NCI-H1694 (cell line): ENCODE results near the gene GCFC2.

Experiments used
- DNase-seq: peaks from one replicate; lab custom pipeline; 2025; lab: John Stamatoyannopoulos, UW

Gene GCFC2

GRCh38 chr2:75627902-75628504 lies 82.7 kb downstream of the GCFC2 start:
- DNase-seq: peak; percentile 71

GRCh38 chr2:75622929-75623328 lies 87.8 kb downstream of the GCFC2 start:
- no peak for DNase-seq

- DNase-seq: no peak
Measured at GRCh38 chr2:75622500-75622899, 88.2 kb downstream of the GCFC2 start.

GRCh38 chr2:75621228-75621627 lies 89.5 kb downstream of the GCFC2 start:
- no peak for DNase-seq

GRCh38 chr2:75619956-75620740 lies 90.6 kb downstream of the GCFC2 start:
- no peak for DNase-seq

- no peak for DNase-seq
Measured at GRCh38 chr2:75616933-75617332, 93.8 kb downstream of the GCFC2 start.

GRCh38 chr2:75616406-75616805 lies 94.3 kb downstream of the GCFC2 start:
- DNase-seq: no peak

- DNase-seq: no peak
Measured at GRCh38 chr2:75614162-75614651, 96.5 kb downstream of the GCFC2 start.

- no peak for DNase-seq
Measured at GRCh38 chr2:75612862-75613243, 97.9 kb downstream of the GCFC2 start.
